Activated T-cell treated with anti-CD3 and anti-CD28 coated beads, Interleukin-2, amount 50 U/mL, for 48 hours (primary cell): ENCODE measurements around the gene FAM53A.
"Not testable (repeated sequence)": the region's sequence is repeated elsewhere in the genome, so short reads cannot be mapped to it uniquely, and the experiment has no call there.

Experiments
- DNase-seq, 2 experiments: peaks; one replicate each; pipeline ENCODE4 v3.0.0-alpha.2; 2020

FAM53A gene

GRCh38 chr4:1658146-1658545 is 26.0 kb downstream of the FAM53A start:
- DNase-seq, result no peak

- DNase-seq, result no peak
These were observed 27.1 kb downstream of the FAM53A start for GRCh38 chr4:1656986-1657385.

DNA sequence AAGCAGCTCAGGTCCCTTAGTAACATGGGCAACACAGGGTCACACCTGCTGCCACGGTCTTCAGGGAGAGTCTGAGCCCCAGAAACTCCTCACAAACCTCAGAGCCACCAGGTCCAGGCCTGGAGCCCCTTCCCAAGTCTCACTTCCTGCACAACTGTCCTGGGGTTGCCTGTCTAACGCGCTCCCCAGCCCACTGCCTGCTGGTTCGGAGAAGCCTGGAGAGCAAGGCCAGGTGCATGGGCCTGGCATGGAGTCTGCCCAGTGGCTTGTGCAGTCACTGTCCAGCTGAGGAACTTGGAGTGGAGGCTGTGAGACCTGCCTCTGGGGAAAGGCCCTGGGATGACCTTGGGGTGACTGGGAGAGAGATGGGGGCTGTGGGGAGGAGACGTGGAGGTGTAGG is 28.0 kb downstream of the FAM53A start:
- DNase-seq, result no peak

DNA sequence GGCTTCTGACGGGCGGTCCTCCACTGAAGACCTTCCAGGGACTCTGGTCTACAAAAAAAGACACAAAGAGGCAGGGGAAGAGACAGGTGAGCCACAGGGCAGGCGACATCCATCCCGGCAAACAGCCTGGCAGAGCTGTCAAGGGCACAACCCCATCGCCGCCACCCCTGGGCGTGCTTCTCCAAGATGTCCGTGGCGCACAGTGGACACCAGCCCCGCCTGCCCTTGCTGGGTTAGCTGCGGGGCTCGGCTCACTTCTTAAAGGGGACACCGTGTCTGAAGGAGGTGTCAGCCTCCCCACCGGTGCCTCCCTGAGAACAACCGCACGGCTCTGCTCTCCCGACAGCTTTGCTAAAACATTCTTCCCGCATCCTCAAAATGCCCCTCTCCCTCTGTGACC is 28.4 kb downstream of the FAM53A start:
- DNase-seq, result no peak

- DNase-seq, result no peak
These were observed 29.0 kb downstream of the FAM53A start for GRCh38 chr4:1655081-1655480.

- DNase-seq, result no peak
These were observed 29.7 kb downstream of the FAM53A start for GRCh38 chr4:1654216-1654955.

GRCh38 chr4:1653776-1654175 is 30.3 kb downstream of the FAM53A start:
- no peak for DNase-seq

- DNase-seq, result no peak
These were observed 32.0 kb downstream of the FAM53A start for GRCh38 chr4:1652088-1652487.

DNA sequence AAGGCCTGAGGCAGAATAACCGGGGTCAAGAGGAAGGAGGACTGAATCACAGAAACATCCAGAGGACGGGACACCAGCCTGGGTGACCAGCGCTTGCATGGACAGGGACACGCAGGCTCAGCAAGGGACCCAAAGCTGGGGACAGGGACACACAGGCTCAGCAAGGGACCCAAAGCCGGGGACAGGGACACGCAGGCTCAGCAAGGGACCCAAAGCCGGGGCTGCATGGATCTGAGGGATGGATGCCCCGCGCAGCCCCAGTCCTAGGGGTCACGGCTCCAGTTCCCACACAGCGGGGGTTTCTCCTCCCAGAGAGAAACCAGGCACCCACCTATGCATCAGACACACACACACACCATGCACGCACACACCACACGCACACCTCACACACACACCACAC is 32.5 kb downstream of the FAM53A start:
- DNase-seq, result no peak

DNA sequence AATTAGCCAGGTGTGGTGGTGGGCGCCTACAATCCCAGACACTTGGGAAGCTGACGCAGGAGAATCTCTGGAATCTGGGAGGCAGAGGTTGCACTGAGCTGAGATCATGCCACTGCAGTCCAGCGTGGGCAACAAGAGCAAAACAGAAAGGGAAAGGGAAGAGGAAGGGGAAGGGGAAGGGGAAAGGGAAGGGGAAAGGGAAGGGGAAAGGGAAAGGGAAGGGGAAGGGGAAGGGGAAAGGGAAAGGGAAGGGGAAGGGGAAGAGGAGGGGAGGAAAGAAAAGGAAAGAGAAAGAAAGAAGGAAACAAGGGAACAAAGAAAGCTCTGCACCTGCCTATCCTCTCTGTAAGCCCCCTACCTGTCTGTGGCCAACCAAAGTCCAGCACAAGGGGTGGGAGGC is 35.2 kb downstream of the FAM53A start:
- DNase-seq, result no peak

DNA sequence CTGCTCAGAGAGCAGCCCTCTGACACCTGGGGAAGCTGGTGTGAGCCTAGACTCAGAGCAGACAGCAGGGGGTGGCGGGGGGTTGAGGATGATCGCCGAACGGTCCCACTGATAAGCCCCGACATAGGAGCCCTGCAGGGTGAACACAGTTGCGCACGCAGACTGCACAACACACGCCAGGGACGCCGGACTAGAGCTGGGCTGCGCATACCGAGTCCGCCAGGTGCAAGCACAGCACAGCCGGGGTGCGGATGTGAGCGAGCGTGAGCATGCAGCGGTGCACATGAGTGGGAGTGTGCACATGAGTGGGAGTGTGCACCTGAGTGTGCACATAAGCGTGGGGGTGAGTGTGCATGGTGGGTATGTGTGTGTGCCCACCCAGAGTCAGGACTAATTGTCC is 36.7 kb downstream of the FAM53A start:
- DNase-seq, result no peak

DNA sequence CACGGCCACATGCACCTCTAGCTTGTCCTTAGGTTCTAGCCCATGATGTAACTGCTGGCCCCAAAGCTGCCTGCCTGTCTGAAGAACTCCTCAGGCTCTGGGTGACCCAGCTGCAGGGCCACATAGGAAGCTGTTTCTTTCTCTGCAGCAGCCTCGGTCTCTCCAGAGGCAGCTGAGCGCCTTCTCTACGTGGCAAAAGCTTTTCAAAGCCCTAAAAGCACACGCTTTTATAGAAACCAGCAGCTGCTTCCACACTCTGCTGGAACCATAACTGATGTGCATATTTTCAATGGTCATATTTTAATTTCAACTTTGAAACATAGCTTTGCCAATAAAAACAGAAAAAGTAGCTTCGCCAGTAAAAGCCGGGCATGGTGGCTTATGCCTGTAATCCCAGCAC is 37.4 kb downstream of the FAM53A start:
- no peak for DNase-seq

- DNase-seq, result no peak
These were observed 39.0 kb downstream of the FAM53A start for GRCh38 chr4:1644891-1645657.

DNA sequence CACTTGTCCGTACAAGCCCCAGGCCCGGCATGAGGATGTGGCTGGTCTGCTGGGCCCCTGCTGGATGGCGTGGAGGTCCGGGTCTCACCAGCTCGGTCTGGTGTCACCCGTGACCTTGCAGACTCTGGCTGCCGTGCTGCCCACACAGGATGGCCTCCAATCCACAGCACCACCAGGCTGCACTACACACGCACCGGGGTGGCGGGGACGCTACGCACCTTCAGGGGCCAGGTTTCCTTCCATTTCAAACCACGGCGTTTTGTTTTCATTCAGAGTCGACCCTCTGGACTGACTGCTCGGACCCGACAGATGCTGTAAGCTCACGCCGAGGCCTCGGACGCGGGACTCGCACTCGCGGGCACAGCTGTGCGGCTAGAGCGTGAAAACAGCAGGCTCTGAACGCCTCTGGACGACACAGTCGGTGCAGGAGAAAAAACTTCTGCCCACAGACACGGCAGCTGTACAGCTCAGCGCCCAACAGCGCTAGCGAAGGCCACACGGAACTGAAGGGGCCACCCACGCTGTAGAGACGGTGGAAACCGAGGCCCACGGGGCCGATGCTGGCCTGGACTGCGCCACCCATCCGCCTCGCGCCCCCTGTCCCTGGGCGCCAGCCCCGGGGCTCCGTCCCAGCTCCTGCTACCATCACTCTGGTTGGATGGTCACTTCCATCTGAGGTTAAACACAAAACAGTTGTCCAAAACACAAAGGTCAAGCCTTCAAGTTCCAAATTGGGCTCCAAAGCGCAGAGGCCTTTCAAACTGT is 40.0 kb downstream of the FAM53A start:
- no peak for DNase-seq

DNA sequence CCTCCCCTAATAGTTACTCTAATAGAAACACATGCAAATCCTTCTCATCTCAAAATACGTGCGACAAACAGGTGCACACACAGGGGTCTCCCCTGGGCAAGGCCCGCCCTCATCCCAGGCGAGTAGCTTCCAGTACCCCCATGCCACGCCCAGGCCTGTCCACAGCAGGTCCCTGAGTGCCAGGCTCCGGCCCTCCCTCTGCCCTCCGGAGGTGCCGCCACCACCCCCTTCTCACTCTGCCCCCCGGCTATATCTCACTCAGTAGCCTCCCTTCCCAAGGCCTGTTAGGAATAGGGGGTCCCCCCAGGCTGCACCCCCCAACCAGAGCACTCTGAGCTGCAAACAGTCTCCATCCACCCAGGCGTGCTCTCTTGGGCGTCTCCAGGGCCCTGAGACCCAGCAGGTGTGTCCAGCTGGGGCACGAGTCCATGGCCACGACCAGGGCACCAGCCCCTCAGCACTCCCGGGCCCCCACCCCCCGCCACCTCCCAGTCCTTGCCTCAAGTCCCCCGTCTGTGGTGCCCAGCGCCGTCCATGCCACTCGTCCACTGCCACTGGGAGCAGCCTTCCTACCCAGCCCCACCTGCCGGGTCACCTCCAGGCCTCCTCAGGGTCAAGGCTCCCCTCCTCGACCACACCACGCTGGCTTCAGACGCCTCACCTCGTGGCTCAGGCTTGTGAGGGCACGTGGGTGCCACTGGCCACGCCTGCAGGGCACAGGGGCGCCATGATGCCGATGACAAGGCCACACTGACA is 41.7 kb downstream of the FAM53A start:
- DNase-seq, result no peak

- no peak for DNase-seq
These were observed 42.4 kb downstream of the FAM53A start for GRCh38 chr4:1641671-1642070.

DNA sequence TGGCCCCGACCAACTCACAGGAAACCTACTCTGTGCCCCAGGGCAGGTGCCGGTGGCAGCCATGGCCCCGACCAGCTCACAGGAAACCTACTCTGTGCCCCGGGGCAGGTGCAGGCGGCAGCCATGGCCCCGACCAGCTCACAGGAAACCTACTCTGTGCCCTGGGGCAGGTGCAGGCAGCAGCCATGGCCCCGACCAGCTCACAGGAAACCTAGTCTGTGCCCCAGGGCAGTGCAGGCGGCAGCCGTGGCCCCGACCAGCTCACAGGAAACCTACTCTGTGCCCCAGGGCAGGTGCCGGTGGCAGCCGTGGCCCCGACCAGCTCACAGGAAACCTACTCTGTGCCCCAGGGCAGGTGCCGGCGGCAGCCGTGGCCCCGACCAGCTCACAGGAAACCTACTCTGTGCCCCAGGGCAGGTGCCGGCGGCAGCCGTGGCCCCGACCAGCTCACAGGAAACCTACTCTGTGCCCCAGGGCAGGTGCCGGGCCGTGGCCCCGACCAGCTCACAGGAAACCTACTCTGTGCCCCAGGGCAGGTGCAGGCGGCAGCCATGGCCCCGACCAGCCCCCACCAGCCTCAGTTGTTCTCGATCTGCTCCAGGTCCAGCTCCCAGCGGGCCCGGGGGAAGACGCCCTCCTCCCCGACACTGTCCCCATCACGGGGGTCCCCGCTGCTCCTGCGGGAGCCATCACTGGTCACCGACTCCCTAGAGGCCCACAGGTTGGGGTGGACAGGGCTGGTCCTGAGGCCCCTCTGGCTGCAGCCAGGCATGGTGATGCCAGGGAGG is 43.2 kb downstream of the FAM53A start:
- DNase-seq, result not testable (repeated sequence)

DNA sequence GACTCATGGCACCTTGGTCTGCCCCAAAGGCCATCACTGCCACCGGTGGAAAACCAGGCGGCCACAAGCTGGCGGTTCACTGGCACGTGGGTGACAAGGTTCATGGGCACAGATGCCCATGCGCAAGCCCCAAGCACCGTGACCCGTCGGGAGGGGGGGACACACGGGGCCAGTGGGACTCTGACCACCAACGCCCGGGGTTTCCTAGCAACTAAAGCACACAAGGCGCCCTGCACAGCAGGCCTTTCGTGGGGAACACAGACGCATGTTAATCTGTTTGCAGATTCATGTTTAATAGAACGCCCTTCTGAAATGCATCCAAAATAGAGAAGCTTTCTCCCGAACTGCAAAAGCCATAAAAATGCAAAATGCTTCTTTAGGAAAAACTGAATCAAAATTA is 43.9 kb downstream of the FAM53A start:
- DNase-seq, result no peak

GRCh38 chr4:1639299-1639868 is 44.7 kb downstream of the FAM53A start:
- DNase-seq, result no peak

- DNase-seq, result no peak
These were observed 45.2 kb downstream of the FAM53A start for GRCh38 chr4:1638873-1639272.

- no peak for DNase-seq
These were observed 45.9 kb downstream of the FAM53A start for GRCh38 chr4:1638272-1638598.
